Measurements from ENCODE around the gene SLX9. TPM values are rescaled to one million over a fixed set of nuclear protein-coding genes. Genes with fewer than 3 reads are reported as not detected.

The SLX9 gene
- total and polyA plus RNA-seq, 2 donors (not counting 3 experiments of a cell fraction or from before 2014, with no cell fraction given), result 27.0 to 50.6 TPM

DNA sequence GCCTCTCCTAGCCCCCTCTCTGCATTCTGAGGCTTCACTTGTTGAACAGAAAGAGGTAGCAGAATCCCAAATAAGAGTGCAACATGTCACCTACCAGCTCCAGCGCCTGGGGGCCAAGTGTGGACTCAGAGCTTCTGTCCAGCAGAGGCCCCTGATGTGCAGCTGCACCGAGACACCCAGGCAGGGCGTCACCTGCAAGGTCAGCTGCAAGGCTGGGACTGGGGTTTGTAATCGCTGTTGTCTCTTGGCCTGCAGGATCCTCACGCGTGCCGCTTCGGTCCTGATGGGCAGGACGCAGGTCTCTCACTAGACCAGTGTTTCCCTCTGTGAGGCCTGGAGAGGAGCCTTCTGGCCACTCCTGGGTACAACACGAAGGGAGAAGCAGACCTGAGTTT lies 4.3 kb upstream of the SLX9 start:
- dilution Hi-C loops (cut with MboI; ENCODE audit: extremely low pct_ligation_motif_present, low sequenced_read_pairs) (loop anchor here (25.0 kb wide), 1 partner anchor 202 kb away; no protein-coding TSS in a partner anchor), intact Hi-C loops (cut with micrococcal nuclease) (loop anchor here (10.0 kb wide), 1 partner anchor 421 kb away; no protein-coding TSS in a partner anchor)
- Histone ChIP-seq H3K27me3 (ENCODE audit: control insufficient read depth in 2 of 2, insufficient read depth in 2 of 2, low read length in 2 of 2) (peaks cover 7 to 13% of the 10 kb centered on the region in 2 experiments), H3K79me2 (ENCODE audit: control insufficient read depth, insufficient read depth, low read length) (peaks cover 8% of the 10 kb centered on the region), H3K9me1 (replicated peaks; ENCODE audit: control insufficient read depth, extremely low read depth, insufficient read depth, low read length) (no peaks in the 10 kb centered on the region), H3K4me2 (ENCODE audit: insufficient read depth, low read length) (no peak overlapping the region), H3K36me3 (ENCODE audit: control insufficient read depth in 2 of 2, extremely low read depth in 1 of 2, insufficient read depth in 2 of 2, low read length in 2 of 2) (no peaks in the 10 kb centered on the region), H2AFZ (ENCODE audit: low read depth, low read length) (no peak overlapping the region), H3K4me1 (ENCODE audit: control insufficient read depth, extremely low read depth, insufficient read depth, low read length) (peaks cover 16% of the 10 kb centered on the region), H3K27ac (ENCODE audit: insufficient read depth, low read depth, low read length) (no peak overlapping the region), H3K9ac (replicated peaks; ENCODE audit: extremely low read depth, insufficient read depth, low read length) (no peak overlapping the region), H4K20me1 (replicated peaks; ENCODE audit: control insufficient read depth, extremely low read depth, insufficient read depth, low read length) (no peaks in the 10 kb centered on the region), H3K9me3 (replicated peaks; ENCODE audit: control insufficient read depth, insufficient read depth, low read length) (no peaks in the 10 kb centered on the region), H3K4me3 (replicated peaks in 1 of 3; ENCODE audit: insufficient read depth in 1 of 3, low read depth in 1 of 3, low read length in 3 of 3) (no peak overlapping the region)
- TF ChIP-seq POLR2A (IDR thresholded peaks at IDR 0.05; ENCODE audit: low read depth, low read length) (no peak), EZH2 (IDR thresholded peaks at IDR 0.05; ENCODE audit: borderline replicate concordance, low read depth, low read length, severe bottlenecking) (no peak), GATA2 (IDR thresholded peaks at IDR 0.05; ENCODE audit: insufficient read depth, insufficient read length, low read depth, low read length) (no peak), MYC (IDR thresholded peaks at IDR 0.05; ENCODE audit: low read depth, low read length) (no peak), POLR2AphosphoS5 (IDR thresholded peaks at IDR 0.05; ENCODE audit: insufficient read depth, low read depth, low read length) (no peak), FOS (IDR thresholded peaks at IDR 0.05; ENCODE audit: borderline replicate concordance, insufficient read depth, low read length) (no peak), JUN (IDR thresholded peaks at IDR 0.05; ENCODE audit: borderline replicate concordance, insufficient read depth, insufficient read length, low read depth) (no peak)
- TF ChIP-seq, protein P1, sequence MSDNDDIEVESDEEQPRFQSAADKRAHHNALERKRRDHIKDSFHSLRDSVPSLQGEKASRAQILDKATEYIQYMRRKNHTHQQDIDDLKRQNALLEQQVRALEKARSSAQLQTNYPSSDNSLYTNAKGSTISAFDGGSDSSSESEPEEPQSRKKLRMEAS (IDR thresholded peaks at IDR 0.05; ENCODE audit: insufficient read depth, insufficient read length), result no peak
- TF ChIP-seq, protein P2, sequence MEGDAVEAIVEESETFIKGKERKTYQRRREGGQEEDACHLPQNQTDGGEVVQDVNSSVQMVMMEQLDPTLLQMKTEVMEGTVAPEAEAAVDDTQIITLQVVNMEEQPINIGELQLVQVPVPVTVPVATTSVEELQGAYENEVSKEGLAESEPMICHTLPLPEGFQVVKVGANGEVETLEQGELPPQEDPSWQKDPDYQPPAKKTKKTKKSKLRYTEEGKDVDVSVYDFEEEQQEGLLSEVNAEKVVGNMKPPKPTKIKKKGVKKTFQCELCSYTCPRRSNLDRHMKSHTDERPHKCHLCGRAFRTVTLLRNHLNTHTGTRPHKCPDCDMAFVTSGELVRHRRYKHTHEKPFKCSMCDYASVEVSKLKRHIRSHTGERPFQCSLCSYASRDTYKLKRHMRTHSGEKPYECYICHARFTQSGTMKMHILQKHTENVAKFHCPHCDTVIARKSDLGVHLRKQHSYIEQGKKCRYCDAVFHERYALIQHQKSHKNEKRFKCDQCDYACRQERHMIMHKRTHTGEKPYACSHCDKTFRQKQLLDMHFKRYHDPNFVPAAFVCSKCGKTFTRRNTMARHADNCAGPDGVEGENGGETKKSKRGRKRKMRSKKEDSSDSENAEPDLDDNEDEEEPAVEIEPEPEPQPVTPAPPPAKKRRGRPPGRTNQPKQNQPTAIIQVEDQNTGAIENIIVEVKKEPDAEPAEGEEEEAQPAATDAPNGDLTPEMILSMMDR (IDR thresholded peaks at IDR 0.05; ENCODE audit: extremely low read depth in 1 of 2, insufficient read depth in 1 of 2, low read depth in 1 of 2, low read length in 2 of 2), result no peak
- ChIA-PET POLR2A (no interaction called here), CTCF (interaction anchor here (0.9 to 1.5 kb wide), 3 partner anchors 8 to 136 kb away, joined by 3 to 4 read pairs (median 3); no protein-coding TSS in a partner anchor)
- BruUV-seq (replicated peaks), result no TSS peak
- FAIRE-seq (no peak), DNase-seq (ENCODE audit: low read depth, low spot score) (no peak)

All from endothelial cell of umbilical vein (primary cell).